ENCODE data around the gene ZNF511.

Gene ZNF511

DNA sequence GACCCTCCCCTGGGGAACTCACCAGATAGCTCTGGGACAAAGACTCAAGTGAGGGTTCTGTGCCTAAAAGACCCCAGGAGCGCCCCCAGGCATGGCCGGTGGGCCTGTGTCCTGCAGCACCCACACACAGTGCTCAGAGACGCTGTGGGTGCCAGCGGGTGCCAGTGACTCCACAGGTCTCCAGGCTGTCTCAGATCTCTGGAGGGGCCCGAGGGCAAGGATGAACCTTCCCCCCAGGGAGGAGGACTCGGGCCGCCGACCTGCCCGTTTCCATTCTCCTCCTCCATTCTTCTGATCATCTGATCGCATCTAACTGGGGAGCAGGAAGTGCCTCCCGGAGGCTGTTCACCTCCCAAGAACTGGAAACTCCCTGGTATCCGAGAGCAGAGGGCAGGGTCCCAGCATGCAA lies 33.0 kb upstream of the ZNF511 start:
- no peak for DNase-seq

DNA sequence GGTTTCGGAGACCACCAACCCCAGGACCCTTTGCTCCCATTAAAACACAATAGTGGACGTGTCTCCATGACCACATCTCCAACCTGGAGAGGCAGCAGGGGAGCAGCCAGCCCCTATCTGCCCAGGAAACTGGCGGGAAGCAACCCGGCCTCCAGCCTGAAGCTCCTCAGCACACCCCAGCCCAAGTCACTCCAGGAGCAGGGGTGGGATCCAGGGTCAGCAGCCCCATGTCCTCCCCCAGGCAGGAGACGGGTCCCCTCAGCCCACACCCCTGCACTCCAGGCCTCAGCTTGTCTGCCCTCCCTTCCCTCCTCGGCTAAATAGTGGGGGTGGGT lies 32.6 kb upstream of the ZNF511 start:
- no peak for DNase-seq

DNA sequence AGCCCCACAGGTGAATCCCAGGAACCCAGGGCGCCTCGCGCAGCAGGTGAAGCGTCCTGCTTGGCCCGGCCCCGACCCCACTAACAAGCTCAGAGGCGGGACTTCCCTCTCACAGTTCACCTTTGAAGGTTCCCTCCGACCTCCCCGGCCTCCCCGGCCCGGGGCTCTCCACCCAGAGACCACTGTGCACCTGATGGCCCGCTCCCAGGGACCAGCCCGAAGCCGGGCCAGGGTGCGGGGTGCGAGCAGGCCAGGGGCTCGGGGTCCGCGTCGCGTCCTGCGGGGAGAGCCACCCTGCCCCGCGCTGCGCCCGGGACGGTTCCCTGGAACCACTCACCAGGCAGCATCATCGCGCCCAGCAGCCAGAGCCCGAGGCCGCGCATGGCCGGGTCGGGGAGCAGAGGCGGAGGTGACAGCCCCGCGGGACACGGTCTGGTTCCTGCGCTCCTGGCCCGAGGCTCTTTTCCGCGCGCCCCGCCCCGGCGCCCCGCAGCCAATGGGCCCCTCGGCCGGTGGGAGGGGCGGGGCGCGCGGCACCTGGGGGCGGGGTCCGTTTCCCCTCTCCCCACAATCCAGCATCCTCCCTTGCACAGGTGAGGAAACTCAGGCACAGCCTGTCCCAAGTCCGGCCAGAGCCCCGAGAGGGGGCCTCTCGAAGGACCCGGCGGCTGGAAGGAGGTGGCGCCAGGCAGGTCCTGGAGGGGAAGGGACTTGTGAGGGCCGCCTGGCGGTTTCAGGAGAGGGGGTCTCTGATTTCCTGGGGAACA lies 32.1 kb upstream of the ZNF511 start, which contains the start of gene ADAM8:
Gene ADAM8, minus strand, starts transcription at position 434 of the 767 bp plus-strand sequence. Its CDS starts 51 bp downstream, at position 383.
- DNase-seq: no peak

DNA sequence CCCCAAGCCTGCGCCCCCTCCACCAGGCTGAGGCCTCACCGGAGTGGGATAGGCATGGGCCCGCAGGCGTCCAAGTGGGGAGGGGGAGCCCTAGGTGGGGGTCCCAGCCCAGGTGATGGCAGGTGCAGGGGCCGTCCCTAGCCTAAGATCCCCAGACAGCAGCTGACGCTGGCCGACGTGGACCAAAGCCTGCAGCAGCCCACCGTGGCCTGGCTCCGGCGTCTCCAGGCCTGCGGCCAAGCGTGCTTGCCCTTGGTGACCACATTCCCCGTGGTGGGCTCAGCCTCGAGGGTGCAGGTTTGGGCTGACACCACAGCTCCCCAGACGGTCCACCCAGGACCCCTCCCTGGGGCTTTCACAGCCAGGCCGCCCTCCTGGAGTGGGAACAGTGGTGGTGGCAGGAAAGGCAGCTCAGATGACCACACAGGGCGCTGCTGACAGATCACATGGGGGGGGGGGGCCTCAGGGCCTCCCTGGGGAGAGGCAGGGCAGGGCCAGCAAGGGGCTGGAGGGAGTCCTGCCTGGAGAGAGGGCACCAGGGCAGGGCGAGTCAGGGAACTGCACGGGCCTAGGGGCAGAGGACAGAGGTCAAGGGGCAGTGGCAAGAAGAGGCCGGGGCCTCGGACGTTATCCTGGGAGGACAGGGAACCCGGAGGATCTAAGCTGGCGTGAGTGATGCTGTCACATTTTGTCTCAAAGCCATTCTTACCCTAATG lies 31.3 kb upstream of the ZNF511 start:
- DNase-seq: no peak

DNA sequence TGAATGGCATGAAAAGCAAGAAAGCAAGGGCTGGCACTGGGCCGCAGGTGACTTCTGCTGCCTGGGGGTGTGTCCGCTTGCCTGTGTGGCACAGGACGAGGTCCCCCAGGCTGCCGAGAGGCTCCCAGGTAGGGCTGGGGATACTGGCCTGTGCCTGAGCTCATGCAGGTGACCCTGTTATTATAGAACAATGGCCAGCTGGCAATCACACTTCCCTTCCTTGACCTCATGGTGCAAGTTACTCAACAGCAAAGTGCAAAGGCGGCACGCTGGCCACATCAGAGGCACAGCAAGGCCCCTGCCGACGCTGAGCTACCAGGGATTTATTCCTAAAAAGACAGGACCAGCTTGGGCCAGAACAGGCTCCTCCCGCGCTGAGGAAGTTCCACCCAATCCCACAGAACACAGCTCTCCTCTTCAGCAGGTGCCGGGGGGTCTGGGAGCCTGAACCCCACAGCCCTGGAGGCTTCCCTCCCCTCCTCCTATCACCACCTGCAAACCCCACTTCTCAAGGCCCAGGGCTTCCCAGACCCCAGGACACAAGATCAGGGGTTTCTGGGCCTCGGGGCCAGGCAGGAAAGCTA lies 30.6 kb upstream of the ZNF511 start:
- no peak for DNase-seq

DNA sequence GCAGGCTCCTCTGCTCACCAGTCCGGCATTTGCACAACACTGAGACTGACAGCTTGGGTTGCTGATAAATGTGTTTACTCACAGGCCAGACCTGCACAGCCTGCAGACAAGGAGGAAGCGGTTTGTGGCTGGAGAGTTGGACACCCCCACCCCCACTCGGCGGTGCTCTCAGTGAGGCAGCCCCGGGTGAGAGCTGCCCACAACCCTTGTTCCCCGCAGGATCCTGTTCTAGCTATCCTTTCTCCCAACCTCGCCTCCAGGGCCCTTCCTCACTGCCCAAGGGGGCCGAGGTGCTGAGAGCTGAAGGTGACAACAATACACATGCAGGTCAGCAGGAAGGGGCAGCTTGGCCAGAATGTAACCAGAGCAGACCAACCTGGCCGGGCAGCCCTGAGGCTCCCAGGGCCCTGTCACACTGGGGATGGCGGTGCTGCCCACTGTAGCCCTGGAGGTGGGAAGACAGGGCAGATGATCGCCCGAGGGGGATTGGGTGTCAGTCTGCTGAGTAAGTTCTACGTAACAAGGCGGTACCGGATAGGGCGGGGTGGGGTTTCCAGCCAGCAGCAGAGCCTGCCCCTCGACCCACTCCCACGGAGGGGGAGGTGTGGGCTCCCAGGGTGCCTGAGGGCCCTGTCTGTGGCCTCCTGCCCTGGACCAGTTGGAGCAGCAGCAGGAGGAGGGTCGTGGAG lies 30.0 kb upstream of the ZNF511 start:
- no peak for DNase-seq

DNA sequence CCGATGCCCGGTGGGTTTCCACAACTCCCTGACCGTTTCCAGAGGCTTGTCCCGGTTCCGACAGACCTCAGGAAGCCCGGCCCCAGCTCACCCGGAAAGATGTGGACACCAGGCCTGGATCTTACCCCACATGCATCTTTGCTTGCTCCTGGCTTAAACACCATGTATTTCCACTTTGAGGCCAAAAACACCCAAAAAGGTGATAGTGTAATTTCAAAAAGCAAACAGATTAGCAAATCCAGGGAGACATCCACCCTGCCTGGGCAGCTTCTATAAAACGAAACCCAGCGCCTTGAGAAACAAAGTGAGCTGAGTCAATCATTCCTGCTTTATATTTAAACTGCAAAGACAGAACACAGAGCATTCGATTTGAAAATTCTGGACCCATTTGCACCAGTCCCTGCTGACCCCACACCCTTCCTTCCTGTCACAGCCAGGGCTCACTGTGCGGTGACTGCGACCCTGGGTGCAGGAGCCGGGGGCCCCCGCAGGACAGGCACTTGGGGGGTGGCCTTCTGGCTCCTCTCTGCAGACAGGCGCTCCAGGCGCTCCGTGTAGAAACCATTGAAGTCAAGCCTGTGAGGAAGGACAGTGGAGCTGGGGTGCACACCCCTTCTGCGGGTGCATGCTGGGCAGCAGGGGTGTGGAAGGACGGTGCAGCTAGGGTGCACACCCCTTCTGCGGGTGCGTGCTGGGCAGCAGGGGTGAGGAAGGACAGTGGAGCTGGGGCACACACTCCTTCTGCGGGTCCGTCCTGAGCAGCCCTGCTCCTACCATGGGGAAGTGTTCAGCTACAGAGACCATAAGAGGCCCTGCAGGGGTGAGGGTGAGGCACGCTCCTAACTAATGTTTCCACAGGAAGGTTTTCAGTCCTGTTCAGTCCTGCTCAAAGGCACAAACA lies 29.1 kb upstream of the ZNF511 start:
- DNase-seq: no peak

DNA sequence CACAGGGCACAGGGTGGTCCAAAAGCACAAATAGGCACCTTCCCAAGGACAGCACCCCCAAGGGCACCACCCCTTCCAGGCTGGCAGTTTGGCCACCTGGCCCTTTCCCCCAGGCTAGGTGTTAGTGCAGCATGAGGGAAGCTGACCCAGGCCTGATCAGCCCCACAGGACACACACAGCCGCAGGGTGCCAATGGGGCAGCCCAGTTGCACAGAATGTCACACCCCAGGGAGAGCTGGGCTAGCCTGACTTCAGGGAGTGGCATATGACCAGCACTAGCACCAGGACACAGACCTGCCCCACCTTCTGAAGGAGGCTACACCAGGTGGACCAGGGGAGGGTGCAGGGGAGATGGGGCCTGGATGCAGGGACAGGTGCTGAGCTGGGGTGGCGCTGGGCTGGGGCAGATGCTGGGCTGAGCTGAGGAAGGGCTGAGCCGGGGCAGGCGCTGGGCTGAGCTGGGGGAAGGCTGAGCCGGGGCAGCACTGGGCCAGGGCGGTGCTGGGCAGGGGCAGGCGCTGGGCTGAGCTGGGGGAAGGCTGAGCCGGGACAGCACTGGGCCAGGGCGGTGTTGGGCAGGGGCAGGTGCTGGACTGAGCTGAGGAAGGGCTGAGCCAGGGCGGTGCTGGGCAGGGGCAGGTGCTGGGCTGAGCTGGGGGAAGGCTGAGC lies 28.2 kb upstream of the ZNF511 start:
- no peak for DNase-seq

DNA sequence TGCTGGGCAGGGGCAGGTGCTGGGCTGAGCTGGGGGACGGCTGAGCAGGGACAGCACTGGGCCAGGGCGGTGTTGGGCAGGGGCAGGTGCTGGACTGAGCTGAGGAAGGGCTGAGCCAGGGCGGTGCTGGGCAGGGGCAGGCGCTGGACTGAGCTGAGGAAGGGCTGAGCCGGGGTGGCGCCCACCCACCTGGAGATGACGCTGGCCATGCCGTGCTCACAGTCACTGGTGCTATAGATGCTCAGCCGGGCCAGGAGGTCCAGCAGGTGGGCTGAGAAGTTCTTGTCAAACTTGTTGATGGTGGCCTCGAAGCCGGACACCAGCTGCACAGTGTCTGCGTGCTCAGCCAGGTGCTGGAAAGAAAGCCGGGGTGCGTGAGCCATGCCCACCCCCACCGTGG lies 27.6 kb upstream of the ZNF511 start:
- DNase-seq: no peak

DNA sequence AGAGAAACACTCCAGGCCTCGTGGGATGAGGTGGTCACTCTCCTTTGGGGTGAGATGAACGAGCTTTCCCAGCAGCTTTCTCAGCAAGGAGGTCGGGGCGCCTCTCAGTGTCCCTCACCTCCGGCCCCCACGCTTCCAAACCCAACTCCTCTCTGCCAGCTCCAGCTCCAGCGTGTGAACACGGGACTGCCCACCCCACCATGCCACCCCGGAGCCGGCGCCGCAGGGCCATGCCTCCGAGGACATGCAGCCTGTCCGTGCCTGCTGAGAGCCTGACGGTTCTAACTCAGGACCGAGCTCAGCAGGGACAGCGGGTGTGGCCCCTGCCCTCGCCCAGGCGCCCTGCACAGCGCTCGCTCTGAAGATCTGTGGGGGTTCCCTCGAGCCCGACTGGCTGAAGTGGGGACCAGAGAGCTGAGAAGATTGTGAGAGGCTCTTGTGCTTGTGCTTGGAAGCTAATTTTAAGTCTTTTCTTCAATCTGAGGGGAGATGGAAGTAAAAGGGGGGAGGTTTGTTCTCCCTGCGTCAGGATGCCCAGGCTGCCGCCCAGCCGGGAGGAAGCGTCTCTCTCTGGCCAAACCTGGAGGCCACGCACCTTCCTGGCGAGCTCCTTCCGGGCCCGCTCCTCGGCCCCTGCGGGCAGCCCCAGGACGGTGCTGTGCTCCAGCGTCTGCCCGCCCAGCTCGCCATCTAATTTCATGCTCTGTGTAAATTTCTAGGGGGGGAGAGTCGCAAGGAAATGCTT lies 26.9 kb upstream of the ZNF511 start:
- DNase-seq: no peak

DNA sequence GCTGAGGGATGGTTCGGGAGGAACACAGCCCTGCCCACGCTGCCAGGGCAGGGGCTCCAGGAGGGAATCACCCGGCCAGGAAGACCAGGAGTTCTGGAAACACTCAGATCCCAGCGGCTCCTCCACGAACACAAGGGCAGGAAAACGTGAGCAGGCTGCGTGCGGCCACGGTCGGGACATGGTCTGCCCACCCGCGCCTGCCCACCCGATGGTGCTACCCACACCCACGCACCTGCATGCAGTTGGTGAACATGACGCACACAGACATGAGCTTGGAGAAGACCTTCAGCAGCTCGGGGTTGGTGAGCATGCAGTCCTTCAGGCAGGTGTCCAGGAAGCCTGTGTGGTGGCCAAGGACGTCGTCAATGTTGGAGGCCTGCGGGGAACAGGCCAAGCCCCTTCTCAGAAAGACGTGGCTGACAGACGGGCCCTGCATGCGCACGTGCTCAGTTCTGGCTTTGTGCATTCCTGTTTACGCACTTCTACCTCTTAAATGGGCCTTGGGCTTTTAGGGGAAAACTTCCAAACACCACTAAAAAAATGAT lies 25.8 kb upstream of the ZNF511 start:
- no peak for DNase-seq

DNA sequence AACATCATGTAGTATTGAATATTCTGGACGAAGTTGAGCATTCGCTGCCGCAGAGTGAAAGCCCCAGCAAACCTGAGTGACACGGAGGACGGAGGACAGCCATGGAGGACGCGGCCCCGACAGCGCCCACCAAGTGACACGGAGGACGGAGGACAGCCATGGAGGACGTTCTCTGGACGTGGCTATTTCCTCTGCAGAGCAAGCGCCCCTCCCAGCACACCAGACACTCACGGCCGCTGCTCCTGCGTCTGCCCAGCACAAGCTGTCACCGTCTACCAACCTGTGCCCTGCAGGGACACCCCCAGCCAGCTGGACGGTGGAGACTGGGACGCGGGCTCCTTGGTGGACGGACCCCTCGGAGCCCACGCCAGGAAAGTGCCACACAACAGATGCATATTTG lies 24.8 kb upstream of the ZNF511 start:
- DNase-seq: no peak

DNA sequence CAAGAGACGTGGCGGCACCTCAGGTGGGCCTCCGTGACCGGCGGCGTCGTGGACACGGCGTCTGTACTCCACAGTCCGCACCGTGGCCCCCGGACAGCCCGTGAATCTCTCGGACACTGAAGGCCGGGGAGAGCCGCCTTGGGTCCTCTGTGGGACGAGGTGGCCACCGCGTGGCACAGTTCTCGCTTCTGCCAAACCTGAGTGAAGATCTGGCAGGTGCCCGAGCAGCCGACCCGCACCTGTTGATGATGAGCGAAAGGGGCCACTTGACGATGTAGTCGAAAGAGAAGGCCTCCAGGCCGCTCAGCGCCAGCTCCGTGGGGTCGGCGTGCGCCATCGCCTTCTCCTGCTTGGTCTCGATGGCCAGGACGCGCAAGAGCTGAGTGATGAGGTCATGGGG lies 23.5 kb upstream of the ZNF511 start:
- DNase-seq: no peak

DNA sequence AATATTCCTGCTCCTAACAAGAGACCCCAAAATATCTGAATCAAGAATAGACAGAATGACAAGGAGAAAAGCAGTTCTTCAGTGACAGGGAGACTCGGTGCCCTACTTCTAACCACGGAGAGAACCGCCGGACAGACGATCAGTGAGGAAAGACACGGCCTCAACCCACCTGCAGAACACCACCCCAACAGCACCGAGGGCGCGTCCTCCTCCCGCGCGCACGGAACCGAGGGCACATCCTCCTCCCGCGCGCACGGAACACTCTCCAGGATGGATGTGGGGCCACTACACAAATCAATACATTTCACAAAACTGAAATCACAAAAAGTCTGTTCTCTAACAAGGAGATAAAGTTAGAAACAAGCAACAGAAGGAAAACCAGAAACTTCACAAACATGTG lies 22.3 kb upstream of the ZNF511 start:
- no peak for DNase-seq

DNA sequence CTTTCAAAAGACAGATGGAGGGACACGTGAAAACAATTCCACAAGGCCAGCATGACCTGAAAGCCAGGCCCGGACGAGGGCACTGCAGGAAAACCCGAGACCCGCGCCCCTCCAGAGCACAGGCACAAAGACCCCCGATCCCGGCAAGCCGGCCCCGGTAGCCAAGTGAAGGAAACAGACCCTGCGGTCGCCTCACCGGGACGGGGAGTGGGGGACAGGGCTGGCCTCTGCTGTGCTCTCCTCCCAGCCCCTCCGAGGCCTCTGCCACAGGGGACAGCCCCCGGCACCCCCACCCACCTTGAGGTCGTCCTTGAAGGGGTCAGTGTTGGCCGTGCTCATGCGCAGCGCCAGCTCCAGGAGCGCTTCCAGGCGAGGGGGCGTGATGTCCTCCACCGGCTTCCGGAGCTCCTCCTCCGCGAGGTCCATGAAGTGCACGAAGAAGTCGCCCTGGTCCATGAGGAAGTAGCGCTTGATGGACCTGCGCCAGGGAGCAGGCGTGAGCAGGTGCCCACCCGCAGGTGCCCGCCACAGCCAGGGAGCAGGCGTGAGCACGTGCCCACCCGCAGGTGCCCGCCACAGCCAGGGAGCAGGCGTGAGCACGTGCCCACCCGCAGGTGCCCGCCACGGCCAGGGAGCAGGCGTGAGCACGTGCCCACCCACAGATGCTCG lies 20.7 kb upstream of the ZNF511 start:
- no peak for DNase-seq

DNA sequence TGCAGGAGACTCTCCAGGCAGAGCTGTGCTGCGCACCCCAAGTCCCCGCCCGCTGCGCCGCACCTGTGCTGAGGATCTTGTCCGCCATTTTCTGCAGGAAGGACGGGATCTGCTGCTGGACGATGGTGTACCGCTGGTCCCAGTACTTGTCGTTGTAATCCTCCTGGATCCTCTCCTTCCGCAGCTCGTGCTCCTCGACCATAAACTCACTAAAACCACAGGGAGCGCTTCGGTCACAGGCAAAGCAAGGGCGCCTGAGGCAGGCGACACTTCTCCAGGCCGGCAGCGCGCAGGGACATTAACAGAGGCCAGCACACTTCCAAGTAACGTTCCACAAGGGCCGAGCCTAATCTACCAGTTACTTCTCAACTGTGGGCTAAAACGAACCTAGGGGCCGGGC lies 19.0 kb upstream of the ZNF511 start:
- DNase-seq: no peak

DNA sequence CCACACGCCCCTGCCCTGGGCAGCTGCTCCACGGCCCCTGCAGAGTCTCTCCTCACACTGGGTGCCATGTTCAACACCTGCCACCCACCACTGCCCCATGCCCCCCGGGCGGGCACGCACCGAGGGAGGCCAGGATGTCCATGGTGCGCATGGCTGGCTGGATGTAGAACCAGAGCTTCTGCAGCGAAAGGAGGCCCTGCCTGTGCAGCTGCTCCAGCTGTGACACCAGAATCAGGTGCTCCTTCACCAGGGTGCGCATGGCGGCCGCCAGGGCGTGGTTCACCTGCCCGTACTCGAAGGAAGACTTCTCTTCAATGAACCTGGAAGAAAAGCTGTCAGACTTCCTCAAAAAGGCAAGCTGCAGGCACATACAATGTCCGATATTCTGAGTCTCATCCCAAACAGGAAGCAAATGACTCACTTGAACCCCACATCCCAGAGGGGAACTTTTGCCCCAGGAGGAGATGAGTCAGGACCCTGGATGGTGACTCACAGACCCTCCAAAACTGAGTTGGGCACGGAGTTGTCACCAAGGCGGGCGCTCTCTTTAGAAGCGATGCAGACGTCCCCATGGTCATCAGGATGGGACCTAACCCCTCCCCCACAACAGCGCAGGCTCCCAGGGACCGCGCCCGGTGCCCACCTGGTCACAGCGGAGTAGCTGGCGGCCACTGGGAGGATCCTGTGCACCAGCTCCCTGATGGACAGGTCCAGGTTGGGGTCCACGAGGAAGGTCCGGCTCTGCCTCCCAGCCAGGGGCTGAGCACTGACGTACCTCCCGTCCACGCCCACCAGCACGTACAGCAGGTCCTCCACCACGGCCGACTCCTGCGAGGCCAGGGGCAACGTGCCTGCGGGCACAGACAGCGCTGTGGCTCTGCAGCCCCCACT lies 15.6 kb upstream of the ZNF511 start:
- no peak for DNase-seq

DNA sequence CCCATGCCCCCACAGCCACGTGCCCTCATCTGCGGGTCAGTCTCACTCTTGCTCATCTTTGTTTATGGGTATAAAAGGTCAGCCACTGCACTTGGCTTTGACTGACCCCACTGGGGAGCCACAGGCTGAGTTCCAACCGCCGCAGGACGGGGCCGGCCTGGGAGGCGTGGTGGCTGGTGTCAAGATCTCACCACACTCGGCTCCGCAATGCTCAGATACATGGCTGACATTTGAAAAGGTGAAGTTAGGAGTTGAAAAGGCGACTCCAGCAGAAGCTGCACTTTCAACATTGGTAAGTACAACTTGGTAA lies 14.9 kb upstream of the ZNF511 start:
- no peak for DNase-seq

DNA sequence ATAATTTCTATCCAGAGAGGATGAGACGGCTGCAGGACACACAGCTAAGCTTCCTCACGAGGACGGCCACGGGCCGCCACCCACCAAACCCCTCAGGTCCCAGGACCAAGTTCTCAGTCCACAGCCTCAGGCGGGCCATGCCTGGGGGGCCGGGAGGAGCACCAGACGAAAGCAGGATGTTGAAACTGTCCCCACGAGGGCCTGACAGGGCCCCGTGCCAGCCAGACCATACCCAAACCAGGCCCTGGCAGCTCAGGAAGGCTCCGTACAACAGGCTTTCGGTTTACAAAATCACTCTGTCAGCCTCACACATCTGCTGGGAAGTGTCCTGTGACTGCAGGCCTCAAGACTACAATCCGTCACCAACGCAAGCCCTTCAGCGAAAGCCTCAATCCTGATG lies 14.5 kb upstream of the ZNF511 start:
- no peak for DNase-seq
